ENCODE measurements around the gene ARHGAP6.

Gene ARHGAP6

DNA sequence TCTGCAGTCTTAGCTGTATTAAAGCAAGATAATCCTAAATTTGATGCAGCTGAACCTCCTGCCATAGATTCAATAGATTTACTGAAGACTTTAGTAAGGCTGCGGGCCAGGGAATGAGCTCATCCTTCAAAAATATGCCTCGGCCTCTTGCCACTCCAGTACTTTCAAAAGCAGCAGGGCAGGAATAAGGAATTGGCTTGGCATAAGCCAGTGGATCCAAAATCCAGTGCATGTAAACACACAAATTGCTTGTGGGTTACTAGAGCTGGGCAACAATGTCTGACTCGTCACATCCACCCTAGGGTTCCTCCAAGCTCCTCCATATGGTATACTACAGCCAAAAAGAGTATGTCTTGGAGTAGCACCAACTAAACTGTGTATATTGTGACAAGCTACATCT lies 207.6 kb downstream of the ARHGAP6 start:
- no peak for DNase-seq

DNA sequence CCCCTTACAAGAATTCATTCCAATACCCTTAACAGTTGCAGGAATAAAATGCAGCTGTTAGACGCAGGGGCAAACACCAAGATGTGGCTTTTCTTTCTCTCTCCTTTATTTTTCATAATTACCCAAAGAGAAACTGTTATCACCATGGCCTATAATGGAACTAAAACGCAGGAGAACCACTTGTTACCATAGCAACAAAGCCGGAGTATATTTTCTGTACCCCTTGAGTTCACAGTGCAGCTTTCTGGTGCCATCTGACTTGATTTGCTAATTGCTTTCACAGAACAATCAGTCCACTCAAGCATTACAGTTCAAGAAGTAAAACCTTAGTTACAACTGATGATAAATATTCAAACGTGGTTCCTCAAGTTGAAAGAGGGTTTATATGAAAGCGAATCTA lies 214.6 kb downstream of the ARHGAP6 start:
- no peak for DNase-seq

DNA sequence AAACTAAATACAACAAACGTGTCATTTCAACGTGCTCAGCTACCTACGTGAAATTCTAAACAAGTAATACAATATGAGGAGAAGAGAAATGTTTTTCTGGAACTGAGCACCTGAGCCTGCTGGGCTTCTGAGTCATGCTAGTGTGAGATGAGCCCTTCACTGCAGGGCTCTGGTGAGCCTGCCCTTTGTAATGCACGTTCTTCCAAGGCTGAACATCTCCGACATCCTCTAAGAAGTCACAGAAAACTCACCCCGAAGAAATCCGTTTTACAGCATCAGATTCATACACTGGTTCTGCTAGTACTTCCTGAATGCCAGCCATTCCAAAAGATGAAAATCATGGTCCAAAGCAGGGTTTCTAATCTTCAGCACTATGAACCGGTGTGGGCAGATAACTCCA lies 215.4 kb downstream of the ARHGAP6 start:
- no peak for DNase-seq

DNA sequence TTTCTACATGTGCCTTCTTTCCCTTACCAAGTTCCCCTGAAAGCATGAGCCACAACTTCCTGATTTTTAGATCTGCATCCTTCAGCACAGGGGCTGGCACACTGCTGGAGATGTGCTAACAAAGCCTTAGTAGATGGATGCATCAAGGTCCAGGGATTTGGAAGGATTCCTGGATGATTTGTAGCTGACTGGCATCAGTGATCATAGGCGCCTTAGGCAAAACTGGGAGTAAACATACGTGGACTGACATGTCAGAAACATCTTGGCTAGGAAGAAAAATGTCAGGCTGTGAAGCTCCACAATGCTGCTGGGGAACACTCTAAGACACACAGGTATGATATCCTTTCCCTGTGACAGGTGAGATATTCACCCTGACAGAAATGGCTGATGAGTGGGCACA lies 216.1 kb downstream of the ARHGAP6 start:
- no peak for DNase-seq

DNA sequence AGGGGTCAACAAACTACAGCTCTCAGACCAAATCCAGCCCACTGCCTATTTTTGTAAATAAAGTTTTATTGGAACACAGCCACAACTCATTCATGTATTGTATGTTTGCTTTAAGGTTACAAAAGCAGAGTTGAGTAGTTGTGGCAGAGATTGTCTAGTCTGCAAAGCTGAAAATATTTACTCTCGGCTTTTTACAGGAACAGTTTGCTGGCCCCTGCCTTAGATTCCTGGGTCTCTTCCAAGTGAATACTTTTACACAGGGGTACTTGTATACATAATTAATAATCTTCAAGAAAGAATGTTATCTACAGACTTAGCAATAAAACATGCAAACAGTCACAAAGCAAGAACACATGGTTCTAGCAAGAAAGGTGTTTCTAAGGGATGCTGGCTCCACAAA lies 218.3 kb downstream of the ARHGAP6 start:
- no peak for DNase-seq

DNA sequence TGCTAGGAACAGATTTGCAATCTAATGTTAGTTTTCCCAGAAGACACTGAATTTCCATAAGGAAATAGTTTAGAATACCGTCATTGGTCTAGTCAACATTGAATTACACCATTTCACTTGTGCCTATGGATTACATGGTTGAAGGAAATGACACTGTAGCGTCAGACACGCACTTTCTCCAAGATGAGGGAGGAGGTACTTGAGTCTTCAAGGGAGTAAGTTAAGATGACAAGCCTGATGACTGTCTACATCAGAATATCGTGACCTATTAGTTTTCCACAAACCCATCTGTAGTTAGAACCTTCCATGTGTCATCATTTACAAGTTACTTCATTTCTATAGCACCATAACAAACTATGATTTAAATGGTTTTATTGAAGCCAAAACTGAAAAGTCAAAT lies 218.8 kb downstream of the ARHGAP6 start:
- no peak for DNase-seq

DNA sequence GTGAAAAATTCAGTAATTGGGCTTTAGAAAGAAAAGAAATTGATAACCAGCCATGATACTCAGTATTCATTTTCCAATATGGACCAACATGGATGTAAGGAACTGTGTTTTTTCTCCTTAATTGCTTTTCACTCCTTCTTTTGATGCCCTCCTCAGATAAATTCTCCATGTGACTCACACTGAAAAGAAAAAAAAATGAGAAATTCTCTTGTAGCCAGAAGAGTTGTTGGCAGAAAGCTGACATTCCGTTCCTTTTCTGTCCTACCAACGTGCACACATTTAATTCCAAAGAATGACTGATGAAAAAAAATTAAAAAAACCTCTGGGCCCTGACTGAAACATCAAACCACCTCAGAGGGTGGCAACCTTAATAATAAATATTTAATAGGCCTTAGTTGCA lies 219.4 kb downstream of the ARHGAP6 start:
- no peak for DNase-seq

DNA sequence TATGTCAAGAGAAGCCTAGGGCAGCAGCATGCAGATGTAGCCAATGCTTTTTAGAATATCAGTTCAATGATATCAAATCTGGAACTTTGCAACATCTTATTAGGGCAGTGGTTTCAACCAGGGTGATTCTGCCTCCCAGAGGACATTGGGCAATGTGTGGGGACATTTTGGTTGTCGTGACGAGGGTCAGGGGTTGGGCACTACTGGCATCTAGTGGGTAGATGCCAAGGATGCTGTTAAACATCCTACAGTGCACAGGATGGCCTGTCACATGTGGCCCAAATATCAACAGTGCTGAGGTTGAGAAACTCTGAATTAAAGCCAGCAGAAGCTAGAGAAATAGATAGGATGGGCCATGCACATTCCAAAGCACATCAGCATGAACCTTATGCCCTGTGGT lies 220.2 kb downstream of the ARHGAP6 start:
- no peak for DNase-seq

DNA sequence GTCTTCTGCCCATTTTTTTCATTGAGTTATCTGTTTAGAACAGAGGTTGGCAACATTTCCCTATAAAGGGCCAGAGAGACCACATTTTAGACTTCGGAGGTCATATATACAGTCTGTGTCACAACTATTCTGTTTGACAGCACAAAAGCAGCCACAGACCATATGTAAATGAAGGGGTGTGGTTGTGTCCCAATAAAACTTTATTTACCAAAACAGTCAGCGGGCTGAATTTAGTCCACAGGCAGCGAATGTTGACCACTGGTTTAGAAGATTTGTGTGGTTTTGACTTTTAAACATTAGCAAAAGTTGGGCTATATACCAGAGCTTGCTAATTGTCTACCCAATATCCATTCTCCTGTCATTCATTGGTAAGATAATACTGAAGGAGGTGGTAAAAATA lies 221.7 kb downstream of the ARHGAP6 start:
- no peak for DNase-seq

DNA sequence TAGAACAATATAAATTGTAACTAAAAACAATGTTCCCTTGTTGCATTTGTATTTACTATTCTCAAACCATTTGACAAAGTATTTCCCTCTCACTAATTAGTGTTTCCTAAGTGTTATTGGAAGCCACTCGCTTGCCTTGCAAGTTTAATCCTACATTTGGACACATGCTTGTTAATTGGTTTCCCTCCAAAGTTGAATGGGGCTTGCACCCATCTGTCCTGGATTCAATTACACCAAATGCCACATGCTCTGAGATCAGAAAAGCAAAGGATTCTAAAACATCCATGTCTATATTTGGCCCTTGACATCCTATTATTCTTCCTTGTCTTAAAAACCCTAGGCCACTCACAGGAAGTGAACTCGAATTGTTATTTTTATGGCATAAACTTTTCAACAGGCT lies 225.9 kb downstream of the ARHGAP6 start:
- DNase-seq = no peak

DNA sequence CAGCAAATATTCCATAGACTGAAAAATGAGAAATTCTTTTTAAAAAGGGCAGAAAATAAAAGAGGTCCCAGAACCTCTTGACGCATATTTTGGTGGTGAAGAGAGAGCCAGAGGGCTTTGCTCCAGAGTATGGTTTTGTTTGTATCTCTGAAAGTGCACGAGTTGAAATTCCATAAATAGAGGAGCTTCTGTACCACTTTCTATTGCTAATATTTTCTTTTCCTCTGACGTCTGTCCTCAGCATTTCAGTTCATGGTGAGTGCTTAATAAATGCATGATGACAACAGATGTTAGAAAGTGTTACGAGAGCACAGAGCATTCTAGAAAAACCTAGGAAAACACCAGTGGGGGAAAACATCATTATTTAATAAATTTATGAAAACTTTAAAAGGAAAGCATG lies 227.0 kb downstream of the ARHGAP6 start:
- no peak for DNase-seq

DNA sequence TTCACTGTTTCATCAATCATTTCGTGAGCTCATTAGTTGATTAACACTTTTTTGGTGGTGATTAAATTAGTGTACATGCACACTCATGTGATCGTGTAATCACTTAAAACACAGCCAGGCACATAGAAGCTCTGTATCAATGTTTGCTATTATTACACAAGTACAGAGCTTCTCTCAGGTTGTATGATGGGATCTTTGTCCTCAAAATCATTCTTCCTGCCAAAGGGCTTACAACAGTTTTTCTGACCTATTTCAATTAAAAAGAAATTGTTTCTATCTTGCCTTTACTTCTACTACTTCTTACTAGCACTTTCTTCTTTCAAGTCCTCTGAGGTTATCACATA lies 227.4 kb downstream of the ARHGAP6 start:
- no peak for DNase-seq

DNA sequence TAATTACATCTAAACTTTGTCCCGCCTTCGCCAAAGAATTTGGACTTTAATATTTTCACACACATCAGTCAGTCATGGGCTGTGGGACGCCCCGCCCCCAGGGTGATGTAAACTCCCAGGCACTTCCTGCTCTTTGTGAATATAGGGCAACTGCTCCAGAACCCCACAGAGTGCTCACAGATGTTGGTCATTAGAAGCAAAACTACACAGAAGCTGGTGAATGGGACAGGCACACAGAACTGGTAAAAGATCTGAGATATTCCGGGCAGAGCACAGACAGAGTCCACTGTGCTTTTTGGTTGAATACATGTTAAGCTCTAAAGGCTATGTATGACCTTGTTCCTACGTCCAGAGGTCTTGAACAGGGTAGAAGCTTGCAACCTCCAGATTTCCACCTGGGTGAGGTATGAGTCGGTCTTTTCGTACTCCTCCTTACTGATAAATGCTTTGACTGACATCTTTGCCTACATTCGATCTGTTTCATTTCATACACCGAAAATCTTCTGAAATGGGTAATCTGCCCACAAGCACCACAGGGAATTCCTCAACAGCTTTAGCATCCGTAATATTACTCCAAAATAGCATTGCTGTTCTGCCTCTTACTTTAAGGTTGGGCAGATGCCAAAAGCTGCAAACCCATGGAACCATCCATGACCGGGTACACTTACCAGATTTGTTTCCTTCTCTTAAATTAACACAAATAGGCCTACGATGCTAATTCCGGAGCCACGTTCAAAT lies 227.9 kb downstream of the ARHGAP6 start:
- DNase-seq = no peak

DNA sequence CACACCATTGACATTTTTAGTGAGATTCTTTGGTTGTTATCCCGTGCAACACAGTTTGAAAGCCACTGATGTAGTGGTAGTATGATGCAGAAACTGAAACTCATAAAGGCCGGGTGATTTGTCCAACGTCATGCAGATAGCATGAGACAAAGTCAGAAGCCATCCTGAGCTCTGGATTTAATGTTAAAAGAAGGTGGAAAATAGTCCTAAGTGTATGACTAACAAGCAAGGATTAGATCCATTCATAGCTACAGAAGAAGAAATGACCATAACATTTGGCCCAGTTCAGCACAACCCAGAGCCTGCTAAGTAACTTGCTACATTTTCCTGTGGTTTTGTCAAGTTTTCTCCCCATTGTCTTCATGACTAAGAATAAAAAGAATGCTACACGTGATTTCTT lies 230.2 kb downstream of the ARHGAP6 start:
- DNase-seq = no peak

DNA sequence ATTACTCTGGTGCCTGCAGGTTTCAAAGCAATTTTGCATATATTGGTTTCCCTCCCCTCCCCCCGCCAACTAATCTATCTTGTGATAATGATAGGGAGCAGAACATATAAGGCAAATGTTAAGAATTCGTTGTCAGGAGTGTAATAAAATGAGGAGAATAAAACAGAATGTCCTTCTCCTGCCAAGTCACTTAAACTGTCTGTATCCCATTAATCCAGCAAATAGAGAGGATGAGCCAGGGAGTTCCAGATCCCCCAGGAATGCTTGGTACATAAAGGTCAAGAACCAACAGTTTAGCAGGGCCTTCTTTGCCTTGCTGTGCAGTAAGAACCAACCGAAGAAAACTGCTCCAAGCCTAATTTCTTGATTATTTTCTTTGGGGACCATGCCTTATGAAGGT lies 231.1 kb downstream of the ARHGAP6 start:
- DNase-seq = no peak

DNA sequence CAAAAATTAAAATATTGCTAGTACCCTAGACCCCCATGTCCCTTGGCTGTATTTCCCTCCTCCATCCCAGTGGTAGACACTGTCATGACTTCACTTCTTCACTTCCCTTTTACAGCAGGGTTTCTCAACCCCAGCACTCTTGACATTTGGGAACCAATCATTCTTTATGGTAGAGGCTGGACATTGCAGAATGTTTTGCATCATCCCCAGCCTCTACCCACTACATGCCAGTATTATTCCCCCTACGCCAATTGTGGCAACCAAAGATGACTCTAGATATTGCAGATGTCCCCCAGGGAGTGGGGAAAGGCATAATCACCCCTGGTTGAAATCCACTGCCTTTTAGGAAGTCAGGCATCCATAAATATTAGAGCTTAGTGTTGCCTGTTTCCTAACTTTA lies 233.9 kb downstream of the ARHGAP6 start:
- DNase-seq = no peak

DNA sequence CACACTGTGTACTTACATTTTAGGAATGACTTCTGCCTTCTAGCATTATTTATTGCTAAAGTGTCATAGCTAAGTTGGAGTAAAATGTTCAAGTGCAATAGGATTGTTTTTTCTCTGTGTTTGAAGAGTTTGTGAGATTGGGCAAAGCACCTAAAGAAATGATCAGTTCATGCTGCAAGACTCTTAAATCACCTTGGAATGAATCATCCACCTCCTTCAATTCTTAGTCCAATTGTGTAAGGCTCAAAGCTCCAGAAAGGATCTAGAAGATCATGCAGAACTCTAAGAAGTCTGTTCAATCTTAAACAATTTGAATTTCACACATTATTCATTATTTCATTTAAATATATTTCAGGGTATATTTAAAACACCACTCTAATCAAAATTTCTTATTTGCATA lies 235.4 kb downstream of the ARHGAP6 start:
- no peak for DNase-seq

DNA sequence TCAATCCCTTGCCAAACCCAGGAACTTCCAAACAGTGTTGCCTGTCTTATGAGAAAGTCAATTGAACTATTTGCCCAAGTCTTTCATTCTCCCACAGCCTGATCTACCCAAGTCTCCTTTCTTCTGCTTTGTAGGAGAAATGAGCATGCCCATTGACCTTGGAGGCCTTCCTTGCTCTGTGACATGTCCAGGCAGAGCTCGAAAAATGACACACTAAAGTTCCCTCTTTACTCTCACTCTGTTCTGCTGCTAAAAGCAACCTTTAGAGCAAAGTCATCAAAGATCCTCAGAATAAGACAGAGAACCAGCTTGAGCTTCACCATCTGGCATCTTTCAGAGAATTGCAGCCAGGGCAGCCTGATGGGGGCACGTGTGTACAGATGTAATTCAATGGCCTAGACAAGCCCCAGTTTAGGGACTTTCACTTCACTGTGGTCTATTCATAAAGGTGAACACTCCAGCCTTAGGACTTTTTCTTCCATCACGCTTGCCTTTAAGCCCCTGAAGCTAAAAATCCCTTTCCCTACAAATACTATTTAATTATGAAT lies 236.1 kb downstream of the ARHGAP6 start:
- DNase-seq = no peak

DNA sequence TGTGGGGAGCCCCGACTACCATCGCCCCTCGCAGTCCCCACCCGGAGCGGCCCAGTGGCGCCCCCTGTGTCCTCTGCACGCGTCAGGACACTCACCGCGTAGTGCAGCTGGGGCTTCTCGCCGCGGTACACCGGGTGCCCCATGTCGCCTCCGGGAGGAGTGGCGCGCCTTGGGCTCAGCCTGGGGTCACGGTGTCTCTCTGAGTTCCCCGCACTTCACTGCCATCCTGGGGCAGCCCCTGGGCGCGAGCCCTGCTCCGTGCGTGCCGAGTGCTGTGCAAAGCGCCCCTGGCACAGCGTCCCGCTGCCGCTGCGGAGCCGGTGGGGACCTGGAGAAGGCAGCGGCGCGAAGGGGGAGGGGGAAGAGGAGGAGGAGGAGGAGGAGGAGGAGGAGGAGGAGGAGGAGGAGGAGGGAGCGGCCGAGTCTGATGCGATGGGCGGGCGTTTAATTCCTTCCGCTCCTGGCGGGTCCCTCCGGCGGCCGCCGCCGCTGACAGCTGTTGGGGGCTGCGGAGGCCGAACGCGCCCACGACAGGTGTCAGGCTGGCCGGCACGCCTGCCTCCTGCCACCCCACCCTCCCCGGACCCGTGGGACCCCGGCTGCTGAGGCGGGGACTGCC lies 238.2 kb downstream of the ARHGAP6 start:
- DNase-seq = no peak

DNA sequence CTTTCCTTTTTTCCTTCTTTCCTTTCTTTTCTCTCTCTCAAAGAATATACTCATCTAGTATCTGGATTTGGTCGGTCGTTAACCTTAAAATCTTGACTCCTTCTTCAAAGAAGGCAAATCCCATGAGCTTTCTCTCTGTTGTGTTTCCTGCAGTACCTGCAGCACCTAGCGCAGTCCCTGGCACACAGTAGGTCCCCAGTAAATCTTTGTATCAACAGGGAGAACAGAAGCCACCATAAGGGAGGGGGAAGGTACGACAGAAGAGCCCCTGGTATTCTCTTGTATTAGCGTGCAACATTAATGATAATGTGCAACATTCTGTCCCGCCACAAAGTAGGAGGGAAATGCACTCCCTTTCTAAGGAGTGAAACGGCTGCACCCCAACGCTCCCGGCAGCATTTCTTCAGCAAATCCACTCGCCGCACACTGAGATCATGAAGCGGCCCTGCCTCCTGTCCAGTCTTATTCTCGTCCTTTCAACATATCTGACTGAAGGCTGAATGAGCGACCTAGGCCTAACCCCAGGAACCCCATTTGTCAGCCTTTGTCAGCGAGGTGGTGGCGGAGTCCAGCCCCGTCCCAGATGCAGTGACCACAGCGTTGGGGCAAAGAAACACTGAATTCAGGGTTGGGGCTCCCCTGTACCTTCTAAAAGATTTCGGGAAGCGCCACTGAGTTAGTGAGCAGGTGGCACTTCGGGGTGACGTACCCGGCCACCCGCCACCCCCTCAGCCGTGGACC lies 238.8 kb downstream of the ARHGAP6 start:
- DNase-seq = no peak

DNA sequence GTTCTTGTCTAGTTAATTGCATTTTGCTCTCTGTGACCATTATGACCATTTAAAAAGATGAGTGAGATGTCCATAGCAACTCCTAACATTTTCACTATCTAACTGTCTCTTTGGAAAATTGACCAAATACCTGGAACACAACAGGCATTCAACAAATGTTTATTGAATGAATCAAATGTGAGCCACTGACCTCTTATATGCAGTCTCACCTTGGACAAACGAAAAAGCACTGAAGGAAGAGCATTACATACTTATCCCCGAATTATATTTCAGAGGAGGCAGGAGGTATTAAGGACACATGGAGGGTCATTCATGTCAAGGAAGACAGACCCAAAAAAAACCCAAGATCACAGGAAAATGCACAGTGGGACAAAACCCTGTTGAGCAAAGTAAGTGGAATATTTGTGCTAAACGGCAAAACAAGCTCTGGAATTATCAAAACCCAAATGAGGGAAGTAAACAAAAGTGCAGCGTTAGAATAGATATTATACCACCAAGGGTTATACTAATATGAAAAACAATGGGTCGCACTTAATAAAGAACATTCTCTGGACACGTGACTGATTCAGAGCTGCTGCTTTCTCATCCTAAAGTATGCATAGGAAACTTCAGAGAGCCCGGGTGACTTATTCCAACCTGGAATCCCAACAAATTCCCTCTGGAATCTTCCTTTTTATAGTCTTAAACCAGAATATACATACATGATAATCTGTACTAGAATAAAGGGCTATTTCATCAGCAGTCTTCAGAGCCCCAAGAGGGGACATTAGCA lies 240.6 kb downstream of the ARHGAP6 start:
- no peak for DNase-seq

DNA sequence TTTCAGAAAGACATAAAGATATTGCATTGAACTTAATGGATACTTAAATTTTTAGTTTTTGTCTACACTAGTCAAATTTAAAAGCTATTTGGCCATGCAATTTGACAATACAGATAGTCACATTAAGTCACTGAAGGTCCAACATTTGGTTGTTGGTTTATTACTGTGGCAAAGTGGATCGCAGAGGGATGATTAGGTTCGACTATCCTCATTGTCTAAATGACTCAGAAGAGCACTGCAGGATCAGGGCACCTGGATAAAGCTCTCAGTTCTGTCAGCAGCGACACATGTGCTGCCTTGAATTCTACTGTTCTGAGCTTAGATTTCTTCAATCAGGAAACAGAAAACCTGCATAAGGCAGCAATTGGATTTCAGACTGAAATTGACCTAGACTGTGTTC lies 241.8 kb downstream of the ARHGAP6 start:
- no peak for DNase-seq

DNA sequence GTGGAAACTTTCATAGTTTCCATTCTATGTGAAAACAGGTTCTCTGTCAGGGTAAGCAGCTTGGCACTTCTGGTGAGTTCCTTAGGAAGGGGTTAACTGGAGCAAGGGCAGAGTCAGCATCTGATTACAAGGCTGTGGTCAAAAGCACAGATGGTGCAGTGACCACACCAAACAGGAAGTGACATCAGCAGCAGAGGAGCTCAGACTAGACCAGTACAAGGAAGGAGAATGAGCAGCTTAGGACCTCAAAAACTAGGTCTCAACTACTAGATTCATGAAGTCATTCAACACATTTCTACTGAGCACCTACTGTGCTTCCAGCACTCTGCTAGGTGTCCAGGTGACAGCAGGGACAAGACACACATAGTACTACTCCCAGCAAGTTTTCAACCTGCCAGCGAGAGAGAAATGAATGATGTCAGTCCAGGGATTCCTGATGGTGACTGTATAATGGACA lies 242.3 kb downstream of the ARHGAP6 start:
- no peak for DNase-seq

All from stimulated activated CD4-positive, alpha-beta T cell treated with anti-CD3 and anti-CD28 coated beads, Interleukin-4, amount 100 ng/mL, for 4 hours (primary cell).